HepG2 (cell line): ENCODE measurements around the gene AUH. TPM values are rescaled to one million over a fixed set of nuclear protein-coding genes. Genes with fewer than 3 reads are reported as not detected.

Experiments used
- ATAC-seq: fragments of 200-7000 bp; cut with Tn5 transposase; 3 replicates; pipeline ENCODE4 v1.9.1; 2020; ENCODE audit warnings: mild to moderate bottlenecking, moderate library complexity
- Bru-seq: library from RNA; stranded (reverse); fragments of 400-500 nt; gene quantifications from one replicate; lab custom pipeline; 2021; lab: Mats Ljungman, UMichigan
- BruChase-seq, 2 experiments: library from RNA; stranded (reverse); fragments of 400-500 nt; gene quantifications; one replicate each; lab custom pipeline; 2021; lab: Mats Ljungman, UMichigan
- BruUV-seq: library from RNA; stranded (reverse); fragments of 400-500 nt; replicated peaks from 2 replicates; lab custom pipeline; 2021; lab: Mats Ljungman, UMichigan
- CTCF ChIA-PET: fragments of 300-600 bp; formaldehyde crosslinking; extraction: SDS; loops from one replicate; lab custom pipeline; 2021; ENCODE audit warnings: low total read pairs, inconsistent platforms, low intra/inter-chr PET ratio; lab: Yijun Ruan, JAX
- POLR2A ChIA-PET: fragments of 350-600 bp; sonication (Branson Sonifier 250); formaldehyde crosslinking; loops from one replicate; lab custom pipeline; 2020; ENCODE audit warnings: antibody characterized with exemption, inconsistent platforms; lab: Yijun Ruan, JAX
- DNase-seq: peaks from one replicate; pipeline ENCODE4 v3.0.0-alpha.2; 2015; ENCODE audit warnings: low spot score
- FAIRE-seq: peaks from 3 replicates; lab custom pipeline; 2011; peaks lifted over from hg19 to GRCh38; lab: Jason Lieb, UNC
- H2AFZ ChIP-seq: one replicate; pipeline ENCODE4 v1.6.1; 2011; ENCODE audit warnings: low read length, inconsistent platforms
- H3K27ac ChIP-seq: fragments of 300-600 bp; 3 replicates; pipeline ENCODE4 v1.8.0; 2011; ENCODE audit warnings: mixed run types, mild to moderate bottlenecking, mixed read lengths, low read length, inconsistent platforms; ENCODE audit not compliant: insufficient read depth; ENCODE audit errors: extremely low read length
- H3K27me3 ChIP-seq, 2 experiments: fragments of 200-600 bp in 1 of 2; 2 replicates in 1 of 2; 3 replicates in 1 of 2; pipeline versions ENCODE4 v1.6.0 to v1.8.0; 2011; ENCODE audit warnings: low read length in 2 of 2, mild to moderate bottlenecking in 2 of 2, moderate library complexity in 2 of 2, inconsistent platforms in 1 of 2; ENCODE audit not compliant: insufficient read depth in 2 of 2, control insufficient read depth in 1 of 2
- H3K36me3 ChIP-seq, 2 experiments: fragments of 200-600 bp in 1 of 2; replicated peaks in 1 of 2; 2 replicates in 1 of 2; 3 replicates in 1 of 2; pipeline versions ENCODE4 v1.5.1 to v1.8.0; 2011; ENCODE audit warnings: low read length in 2 of 2, inconsistent platforms in 1 of 2; ENCODE audit not compliant: insufficient read depth in 2 of 2, control insufficient read depth in 1 of 2
- H3K4me1 ChIP-seq: 2 replicates; pipeline ENCODE4 v1.5.1; 2012; ENCODE audit warnings: low read length, inconsistent platforms; ENCODE audit not compliant: insufficient read depth
- H3K4me2 ChIP-seq: 2 replicates; pipeline ENCODE4 v1.6.0; 2011; ENCODE audit warnings: low read depth, low read length, inconsistent platforms
- H3K4me3 ChIP-seq, 3 experiments: fragments of 200-600 bp in 1 of 3; sonication (generic), shearing (Covaris generic) in 1 of 3; replicated peaks in 1 of 3; 2 replicates each; pipeline ENCODE4 v1.5.1; 2011 to 2016; ENCODE audit warnings: low read length in 3 of 3, inconsistent platforms in 2 of 3, low read depth in 2 of 3, mild to moderate bottlenecking in 2 of 3, control low read depth in 1 of 3, mixed read lengths in 1 of 3; ENCODE audit not compliant: insufficient read depth in 1 of 3
- H3K79me2 ChIP-seq: one replicate; pipeline ENCODE4 v1.6.1; 2011; ENCODE audit warnings: low read length, inconsistent platforms; ENCODE audit not compliant: insufficient read depth
- H3K9ac ChIP-seq: 2 replicates; pipeline ENCODE4 v1.6.0; 2011; ENCODE audit warnings: mild to moderate bottlenecking, low read depth, low read length, inconsistent platforms; ENCODE audit not compliant: insufficient read depth
- H3K9me3 ChIP-seq: 2 replicates; pipeline ENCODE4 v1.5.1; 2012; ENCODE audit warnings: mild to moderate bottlenecking, low read length
- H4K20me1 ChIP-seq: 2 replicates; pipeline ENCODE4 v1.6.0; 2011; ENCODE audit warnings: inconsistent platforms, mild to moderate bottlenecking, low read length, moderate library complexity; ENCODE audit not compliant: insufficient read depth
- CCDC6 ChIP-seq: sonication (generic); formaldehyde crosslinking; IDR thresholded peaks from 2 replicates; pipeline ENCODE4 v1.8.1; 2022; ENCODE audit warnings: mild to moderate bottlenecking, missing genetic modification reagents, moderate library complexity
- RAD21 ChIP-seq: fragments of 450-650 bp; formaldehyde crosslinking; IDR thresholded peaks from 2 replicates; pipeline ENCODE4 v1.5.0; 2020; ENCODE audit warnings: mild to moderate bottlenecking
- RFX1 ChIP-seq: fragments of 450-650 bp; IDR thresholded peaks from 2 replicates; pipeline ENCODE4 v1.6.1; 2017
- SSRP1 ChIP-seq: IDR thresholded peaks from 2 replicates; pipeline ENCODE4 v1.6.1; 2016; ENCODE audit warnings: control low read depth
- ZBTB7A ChIP-seq: sonication (generic); formaldehyde crosslinking; IDR thresholded peaks from 2 replicates; pipeline ENCODE4 v1.8.0; 2022; ENCODE audit warnings: mild to moderate bottlenecking, missing genetic modification reagents
- ZFP62 ChIP-seq: sonication (generic); formaldehyde crosslinking; IDR thresholded peaks from 2 replicates; pipeline ENCODE4 v1.4.0; 2020; ENCODE audit warnings: missing genetic modification reagents
- WGBS: methylation state at CpG from one replicate; pipeline ENCODE4 v1.1.6; 2017; ENCODE audit warnings: low lambda C conversion rate; 5-methylcytosine and 5-hydroxymethylcytosine counted together
- in situ Hi-C: cut with HindIII; loops from 2 replicates; pipeline ENCODE4 v1.10.0; 2017; ENCODE audit warnings: low pct_unique_long_range_greater_than_20kb; ENCODE audit not compliant: extremely low pct_ligation_motif_present
- intact Hi-C: fragments of 100-400 bp; cut with micrococcal nuclease; formaldehyde crosslinking; loops from one replicate; pipeline ENCODE4 v1.10.0; 2022; ENCODE audit not compliant: unreplicated experiment
- long read RNA-seq, 2 experiments: library from RNA in 1 of 2; library from polyadenylated mRNA in 1 of 2; stranded (forward) in 1 of 2; unstranded in 1 of 2; transcript quantifications; one replicate each; pipeline ENCODE4 v2.0.0, GENCODE V29; 2019 to 2022
- polyA minus RNA-seq, 3 experiments: library from RNA; depleted of rRNA, polyadenylated mRNA; stranded (reverse); fragments of >200 nt; gene quantifications; 2 replicates each; pipeline ENCODE4 v1.2.3, GENCODE V29; 2011; ENCODE audit warnings: low replicate concordance in 1 of 3
- polyA plus RNA-seq, 8 experiments: library from polyadenylated mRNA; depleted of rRNA in 3 of 8; stranded (reverse) in 7 of 8; unstranded in 1 of 8; fragments of >200 nt; fragmentation: Illumina TruSeq in 4 of 8; extraction: Trizol in 4 of 8; gene quantifications; 2 replicates each; pipeline versions ENCODE4 v1.2.1 to v1.2.3, GENCODE V29; 2011 to 2016; ENCODE audit warnings: low read depth in 4 of 8, missing spikeins in 1 of 8, mixed read lengths in 1 of 8; ENCODE audit not compliant: insufficient read depth in 1 of 8
- total RNA-seq, 5 experiments: library from RNA; depleted of rRNA; stranded (reverse); fragments of >200 nt; fragmentation: Illumina TruSeq; extraction: Trizol; gene quantifications; 2 replicates each; pipeline ENCODE4 v1.2.3, GENCODE V29; 2016; ENCODE audit warnings: low read depth in 1 of 5
- TF ChIP-seq, protein P1 (sequence below): sonication (generic); formaldehyde crosslinking; IDR thresholded peaks from 2 replicates; pipeline ENCODE4 v1.5.0; 2020; ENCODE audit warnings: mild to moderate bottlenecking, missing genetic modification reagents
- TF ChIP-seq, protein P2 (sequence below): sonication (generic); formaldehyde crosslinking; conservative IDR thresholded peaks from 2 replicates; pipeline ENCODE4 v1.4.0; 2020; ENCODE audit warnings: mild to moderate bottlenecking, missing genetic modification reagents, moderate library complexity
- TF ChIP-seq, protein P3 (sequence below): sonication (generic); formaldehyde crosslinking; IDR thresholded peaks from 2 replicates; pipeline ENCODE4 v1.8.1; 2023; ENCODE audit warnings: mild to moderate bottlenecking, inconsistent platforms, moderate library complexity, missing genetic modification reagents, borderline replicate concordance

The AUH gene, protein sequence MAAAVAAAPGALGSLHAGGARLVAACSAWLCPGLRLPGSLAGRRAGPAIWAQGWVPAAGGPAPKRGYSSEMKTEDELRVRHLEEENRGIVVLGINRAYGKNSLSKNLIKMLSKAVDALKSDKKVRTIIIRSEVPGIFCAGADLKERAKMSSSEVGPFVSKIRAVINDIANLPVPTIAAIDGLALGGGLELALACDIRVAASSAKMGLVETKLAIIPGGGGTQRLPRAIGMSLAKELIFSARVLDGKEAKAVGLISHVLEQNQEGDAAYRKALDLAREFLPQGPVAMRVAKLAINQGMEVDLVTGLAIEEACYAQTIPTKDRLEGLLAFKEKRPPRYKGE
- 31.9 and 35.7 TPM in 2 replicates for total RNA-seq (2016; rRNA removed; fragmentation: Illumina TruSeq; extraction: Trizol)
- 8.8 and 9.3 TPM in 2 replicates for total RNA-seq (2016; cell fraction: cytosol; rRNA removed; fragmentation: Illumina TruSeq; extraction: Trizol; ENCODE audit: low read depth)
- 35.1 and 35.8 TPM in 2 replicates for total RNA-seq (2016; cell fraction: insoluble cytoplasmic fraction; rRNA removed; fragmentation: Illumina TruSeq; extraction: Trizol)
- total RNA-seq (2016; cell fraction: membrane; rRNA removed; fragmentation: Illumina TruSeq; extraction: Trizol): 12.0 and 14.2 TPM in 2 replicates
- 36.5 and 38.2 TPM in 2 replicates for total RNA-seq (2016; cell fraction: nucleus; rRNA removed; fragmentation: Illumina TruSeq; extraction: Trizol)
- polyA plus RNA-seq (2011; rRNA removed): 20.7 and 25.8 TPM in 2 replicates
- 13.1 and 18.4 TPM in 2 replicates for polyA plus RNA-seq (2011; cell fraction: cytosol; rRNA removed)
- polyA plus RNA-seq (2011; cell fraction: nucleus; rRNA removed): 45.4 and 46.7 TPM in 2 replicates
- polyA plus RNA-seq (2012): 43.3 and 56.0 TPM in 2 replicates
- polyA plus RNA-seq (2016; cell fraction: cytosol; fragmentation: Illumina TruSeq; extraction: Trizol; ENCODE audit: low read depth): 5.2 and 6.3 TPM in 2 replicates
- polyA plus RNA-seq (2016; cell fraction: insoluble cytoplasmic fraction; fragmentation: Illumina TruSeq; extraction: Trizol; ENCODE audit: low read depth): 36.1 and 36.2 TPM in 2 replicates
- polyA plus RNA-seq (2016; cell fraction: membrane; fragmentation: Illumina TruSeq; extraction: Trizol; ENCODE audit: low read depth): 8.4 and 9.7 TPM in 2 replicates
- polyA plus RNA-seq (2016; cell fraction: nucleus; fragmentation: Illumina TruSeq; extraction: Trizol; ENCODE audit: insufficient read depth, low read depth): 31.0 and 33.2 TPM in 2 replicates
- polyA minus RNA-seq (2011; rRNA and poly(A)+ RNA removed; ENCODE audit: low replicate concordance): 2.2 and 5.5 TPM in 2 replicates
- polyA minus RNA-seq (2011; cell fraction: cytosol; rRNA and poly(A)+ RNA removed): 8.7 and 13.5 TPM in 2 replicates
- polyA minus RNA-seq (2011; cell fraction: nucleus; rRNA and poly(A)+ RNA removed): 115 and 125 TPM in 2 replicates
- percentile 89 among the genes with signal in this experiment for Bru-seq, nascent RNA
- BruChase-seq, experiment 1, labeled RNA remaining after a 6-hour chase: percentile 82 among the genes with signal in this experiment
- percentile 86 among the genes with signal in this experiment for BruChase-seq, experiment 2, labeled RNA remaining after a 2-hour chase
- long read RNA-seq, experiment 1, transcript AUH-202 (10 exons, 1,577 nt): major isoform, 30 of 45 reads
- long read RNA-seq, experiment 1, partial matches to known transcripts: 1 of 45 reads
- long read RNA-seq, experiment 1, other reads (novel, unspliced or antisense): 14 of 45 reads
- long read RNA-seq, experiment 2, transcript AUH-202 (10 exons, 1,577 nt): major isoform, 17 of 45 reads
- long read RNA-seq, experiment 2, partial matches to known transcripts: 3 of 45 reads
- long read RNA-seq, experiment 2, other reads (novel, unspliced or antisense): 25 of 45 reads

DNA sequence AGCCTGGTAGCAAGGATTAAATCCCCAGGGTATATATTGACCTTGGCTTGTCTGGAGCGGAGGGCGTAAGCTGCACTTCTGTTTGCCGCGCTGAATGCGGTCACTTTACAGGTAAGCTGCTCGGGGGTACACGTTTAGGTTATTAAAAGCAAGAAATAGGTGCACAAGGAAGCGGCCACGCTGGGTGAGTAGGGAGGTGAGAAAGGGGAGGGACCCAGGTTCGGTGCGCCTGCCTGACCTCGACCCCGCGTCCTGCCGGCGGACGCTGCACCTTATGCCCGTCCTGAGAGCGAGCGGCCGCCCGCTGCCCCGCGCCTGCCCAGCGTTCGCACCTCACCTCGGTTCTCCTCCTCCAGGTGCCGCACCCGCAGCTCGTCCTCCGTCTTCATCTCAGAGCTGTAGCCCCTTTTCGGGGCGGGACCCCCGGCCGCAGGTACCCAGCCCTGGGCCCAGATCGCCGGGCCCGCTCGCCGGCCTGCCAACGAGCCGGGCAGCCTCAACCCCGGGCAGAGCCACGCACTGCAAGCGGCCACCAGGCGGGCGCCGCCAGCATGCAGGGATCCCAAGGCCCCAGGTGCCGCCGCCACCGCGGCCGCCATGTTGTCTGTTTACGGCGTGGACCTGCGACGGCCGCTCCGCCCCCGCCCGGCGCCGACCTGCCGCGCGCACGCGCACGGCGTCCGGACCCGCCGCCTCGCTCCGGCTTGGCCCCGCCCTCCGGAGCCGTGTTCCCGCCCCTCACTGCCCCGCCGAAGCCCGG is at the start of gene AUH:
TSS of gene AUH (minus strand) at position 628 of the 760 bp plus-strand sequence. CDS start at position 599, 29 bp downstream.
- Histone ChIP-seq H3K4me1 (peaks cover 45% of the 10 kb centered on the region), H3K4me2 (peak within 1 kb of the TSS; percentile 90), H3K36me3 (peaks cover 4 to 12% of the 10 kb centered on the region in 2 experiments), H4K20me1 (peaks cover 16% of the 10 kb centered on the region; the same call in 1 of the 2 replicates), H2AFZ (peak within 1 kb of the TSS; percentile 89), H3K27me3 (no peaks in the 10 kb centered on the region; a peak in 1 of 5 replicates), H3K79me2 (peaks cover 52% of the 10 kb centered on the region), H3K4me3 (peak within 1 kb of the TSS; percentile 95 to 99 (median 98)), H3K9me3 (no peaks in the 10 kb centered on the region), H3K27ac (peak within 1 kb of the TSS; percentile 84), H3K9ac (peak within 1 kb of the TSS; percentile 80)
- POLR2A ChIA-PET: interaction anchor here (0.6 to 2.3 kb wide), 11 partner anchors 20 to 324 kb away, joined by 3 to 13 read pairs (median 6); partner anchors contain the start of gene NFIL3
- DNase-seq (peak; percentile 60), FAIRE-seq (no peak), ATAC-seq (peak; percentile 92)
- intact Hi-C loops (loop anchor here (1.0 to 10.0 kb wide), 3 partner anchors 60 to 277 kb away; no protein-coding TSS in a partner anchor), in situ Hi-C loops (loop anchor here (5.0 kb wide), 1 partner anchor 61 kb away; the partner anchor contains the start of gene NFIL3)
- CTCF ChIA-PET: interaction anchor here (0.9 kb wide), 1 partner anchor 64 kb away, joined by 3 read pairs; no protein-coding TSS in a partner anchor
- 3% methylated on average over 25 of the region's 82 CpGs for WGBS
- BruUV-seq: no TSS peak
- peak; percentile 76; the same call in 1 of the 2 replicates for TF ChIP-seq CCDC6 (CRISPR knock-in tag)
- TF ChIP-seq, protein P1, sequence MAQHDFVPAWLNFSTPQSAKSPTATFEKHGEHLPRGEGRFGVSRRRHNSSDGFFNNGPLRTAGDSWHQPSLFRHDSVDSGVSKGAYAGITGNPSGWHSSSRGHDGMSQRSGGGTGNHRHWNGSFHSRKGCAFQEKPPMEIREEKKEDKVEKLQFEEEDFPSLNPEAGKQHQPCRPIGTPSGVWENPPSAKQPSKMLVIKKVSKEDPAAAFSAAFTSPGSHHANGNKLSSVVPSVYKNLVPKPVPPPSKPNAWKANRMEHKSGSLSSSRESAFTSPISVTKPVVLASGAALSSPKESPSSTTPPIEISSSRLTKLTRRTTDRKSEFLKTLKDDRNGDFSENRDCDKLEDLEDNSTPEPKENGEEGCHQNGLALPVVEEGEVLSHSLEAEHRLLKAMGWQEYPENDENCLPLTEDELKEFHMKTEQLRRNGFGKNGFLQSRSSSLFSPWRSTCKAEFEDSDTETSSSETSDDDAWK (CRISPR knock-in tag): no peak
- TF ChIP-seq ZBTB7A (CRISPR knock-in tag): peak; percentile 65; the same call in 1 of the 2 replicates
- TF ChIP-seq, protein P2, sequence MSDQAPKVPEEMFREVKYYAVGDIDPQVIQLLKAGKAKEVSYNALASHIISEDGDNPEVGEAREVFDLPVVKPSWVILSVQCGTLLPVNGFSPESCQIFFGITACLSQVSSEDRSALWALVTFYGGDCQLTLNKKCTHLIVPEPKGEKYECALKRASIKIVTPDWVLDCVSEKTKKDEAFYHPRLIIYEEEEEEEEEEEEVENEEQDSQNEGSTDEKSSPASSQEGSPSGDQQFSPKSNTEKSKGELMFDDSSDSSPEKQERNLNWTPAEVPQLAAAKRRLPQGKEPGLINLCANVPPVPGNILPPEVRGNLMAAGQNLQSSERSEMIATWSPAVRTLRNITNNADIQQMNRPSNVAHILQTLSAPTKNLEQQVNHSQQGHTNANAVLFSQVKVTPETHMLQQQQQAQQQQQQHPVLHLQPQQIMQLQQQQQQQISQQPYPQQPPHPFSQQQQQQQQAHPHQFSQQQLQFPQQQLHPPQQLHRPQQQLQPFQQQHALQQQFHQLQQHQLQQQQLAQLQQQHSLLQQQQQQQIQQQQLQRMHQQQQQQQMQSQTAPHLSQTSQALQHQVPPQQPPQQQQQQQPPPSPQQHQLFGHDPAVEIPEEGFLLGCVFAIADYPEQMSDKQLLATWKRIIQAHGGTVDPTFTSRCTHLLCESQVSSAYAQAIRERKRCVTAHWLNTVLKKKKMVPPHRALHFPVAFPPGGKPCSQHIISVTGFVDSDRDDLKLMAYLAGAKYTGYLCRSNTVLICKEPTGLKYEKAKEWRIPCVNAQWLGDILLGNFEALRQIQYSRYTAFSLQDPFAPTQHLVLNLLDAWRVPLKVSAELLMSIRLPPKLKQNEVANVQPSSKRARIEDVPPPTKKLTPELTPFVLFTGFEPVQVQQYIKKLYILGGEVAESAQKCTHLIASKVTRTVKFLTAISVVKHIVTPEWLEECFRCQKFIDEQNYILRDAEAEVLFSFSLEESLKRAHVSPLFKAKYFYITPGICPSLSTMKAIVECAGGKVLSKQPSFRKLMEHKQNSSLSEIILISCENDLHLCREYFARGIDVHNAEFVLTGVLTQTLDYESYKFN (CRISPR knock-in tag): no peak
- TF ChIP-seq SSRP1 (CRISPR knock-in tag): no peak
- TF ChIP-seq ZFP62 (CRISPR knock-in tag): no peak
- TF ChIP-seq RFX1: no peak
- peak; percentile 46; the same call in 1 of the 2 replicates for TF ChIP-seq RAD21 (CRISPR knock-in tag)
- TF ChIP-seq, protein P3, sequence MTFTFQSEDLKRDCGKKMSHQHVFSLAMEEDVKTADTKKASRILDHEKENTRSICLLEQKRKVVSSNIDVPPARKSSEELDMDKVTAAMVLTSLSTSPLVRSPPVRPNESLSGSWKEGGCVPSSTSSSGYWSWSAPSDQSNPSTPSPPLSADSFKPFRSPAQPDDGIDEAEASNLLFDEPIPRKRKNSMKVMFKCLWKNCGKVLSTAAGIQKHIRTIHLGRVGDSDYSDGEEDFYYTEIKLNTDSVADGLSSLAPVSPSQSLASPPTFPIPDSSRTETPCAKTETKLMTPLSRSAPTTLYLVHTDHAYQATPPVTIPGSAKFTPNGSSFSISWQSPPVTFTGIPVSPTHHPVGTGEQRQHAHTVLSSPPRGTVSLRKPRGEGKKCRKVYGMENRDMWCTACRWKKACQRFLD: 0 out of 2 replicates have a peak, but pooled peaks have one; percentile 67
